HG03571 (cell line): ENCODE measurements around the gene XG.
"Not testable (repeated sequence)": the region's sequence is repeated elsewhere in the genome, so short reads cannot be mapped to it uniquely, and the experiment has no call there.

ENCODE experiments used
- ATAC-seq: cut with Tn5 transposase; IDR thresholded peaks from one replicate; pipeline ENCODE4 v1.9.1; 2021; ENCODE audit not compliant: unreplicated experiment

XG gene

GRCh38 chrX:2774776-2775175 is 22.9 kb downstream of the XG start:
- no peak for ATAC-seq

- not testable (repeated sequence) for ATAC-seq
Observed at GRCh38 chrX:2780472-2781225, 28.8 kb downstream of the XG start.

GRCh38 chrX:2781226-2781571 is 29.4 kb downstream of the XG start:
- no peak for ATAC-seq

GRCh38 chrX:2781698-2782097 is 29.9 kb downstream of the XG start:
- no peak for ATAC-seq

GRCh38 chrX:2782171-2782570 is 30.3 kb downstream of the XG start:
- ATAC-seq, result no peak

- ATAC-seq, result no peak
Observed at GRCh38 chrX:2782778-2783177, 30.9 kb downstream of the XG start.

- no peak for ATAC-seq
Observed at GRCh38 chrX:2784026-2784425, 32.2 kb downstream of the XG start.

- no peak for ATAC-seq
Observed at GRCh38 chrX:2785538-2785937, 33.7 kb downstream of the XG start.

GRCh38 chrX:2788980-2789379 is 37.1 kb downstream of the XG start:
- no peak for ATAC-seq

- no peak for ATAC-seq
Observed at GRCh38 chrX:2789569-2789968, 37.7 kb downstream of the XG start.

- no peak for ATAC-seq
Observed at GRCh38 chrX:2793752-2794151, 41.9 kb downstream of the XG start.

- no peak for ATAC-seq
Observed at GRCh38 chrX:2794336-2794735, 42.5 kb downstream of the XG start.

- not testable (repeated sequence) for ATAC-seq
Observed at GRCh38 chrX:2796808-2797207, 45.0 kb downstream of the XG start.

- no peak for ATAC-seq
Observed at GRCh38 chrX:2799369-2799768, 47.5 kb downstream of the XG start.

- ATAC-seq, result not testable (repeated sequence)
Observed at GRCh38 chrX:2799980-2800379, 48.1 kb downstream of the XG start.

GRCh38 chrX:2801223-2801622 is 49.4 kb downstream of the XG start:
- ATAC-seq, result no peak

- ATAC-seq, result not testable (repeated sequence)
Observed at GRCh38 chrX:2802376-2803090, 50.7 kb downstream of the XG start.

- ATAC-seq, result not testable (repeated sequence)
Observed at GRCh38 chrX:2803486-2803885, 51.6 kb downstream of the XG start.

- not testable (repeated sequence) for ATAC-seq
Observed at GRCh38 chrX:2804106-2804843, 52.4 kb downstream of the XG start.

- not testable (repeated sequence) for ATAC-seq
Observed at GRCh38 chrX:2804858-2805257, 53.0 kb downstream of the XG start.

GRCh38 chrX:2811271-2811670 is 59.4 kb downstream of the XG start:
- ATAC-seq, result no peak
